ENCODE data around the gene BCL2L14. TPM values are rescaled to one million over a fixed set of nuclear protein-coding genes. Genes with fewer than 3 reads are reported as not detected.

Gene BCL2L14
- total and polyA plus RNA-seq, 2 of the 4 experiments (the other 2 are of a cell fraction), result not detected

GRCh38 chr12:12098691-12099015, 27.9 kb downstream of the BCL2L14 start:
- in situ Hi-C loops (cut with MboI; ENCODE audit: low sequenced_read_pairs) (no loop called here), dilution Hi-C loops (cut with HindIII; ENCODE audit: low sequenced_read_pairs, unreplicated experiment) (no loop called here), intact Hi-C loops (cut with micrococcal nuclease) (no loop called here)
- 0 out of 4 replicates have a peak, but pooled peaks cover 0 to 4% of the 10 kb centered on the region in 2 experiments for H3K79me1 ChIP-seq (ENCODE audit: low read depth in 1 of 2, low read length in 2 of 2)
- H4K20me1 ChIP-seq (ENCODE audit: insufficient read depth, low read length), result no peaks in the 10 kb centered on the region
- H3K14ac ChIP-seq (replicated peaks; ENCODE audit: low read depth, low read length), result peak overlapping the region; percentile 25
- H3K9ac ChIP-seq (ENCODE audit: low read depth, low read length), result no peak overlapping the region
- no peak overlapping the region for H3K4me2 ChIP-seq (ENCODE audit: low read depth, low read length)
- no peak overlapping the region for H2AFZ ChIP-seq (replicated peaks; ENCODE audit: low read length, poor library complexity)
- no peak overlapping the region for H2BK20ac ChIP-seq (ENCODE audit: low read depth, low read length)
- no peak overlapping the region for H2AK9ac ChIP-seq (replicated peaks; ENCODE audit: low read depth, low read length, poor library complexity)
- peak overlapping the region; percentile 19; the same call in 2 of the 3 replicates for H2BK15ac ChIP-seq (ENCODE audit: low read depth, low read length)
- H3K18ac ChIP-seq (ENCODE audit: low read depth, low read length), result no peak overlapping the region
- H4K5ac ChIP-seq (ENCODE audit: low read depth, low read length), result no peak overlapping the region
- no peak overlapping the region for H3K27ac ChIP-seq (ENCODE audit: insufficient read depth, low read length)
- no peaks in the 10 kb centered on the region for H3K36me3 ChIP-seq (ENCODE audit: control insufficient read depth, insufficient read depth, low read length)
- no TSS peak for BruUV-seq (replicated peaks)
- WGBS, 2 experiments (ENCODE audit: extremely low coverage in 2 of 2, insufficient read length in 1 of 2), result 80% methylated on average over 1 of the region's 3 CpGs; no CpG with 5 or more reads in 1 of the 2 experiments
- H3K4me3 ChIP-seq (ENCODE audit: insufficient read depth, low read depth, low read length), result no peak overlapping the region
- no peak for ATAC-seq (ENCODE audit: low read depth)
- peak overlapping the region; percentile 11; the same call in 1 of the 2 replicates for H2BK120ac ChIP-seq (ENCODE audit: low read depth, low read length)
- no peaks in the 10 kb centered on the region for H3K9me3 ChIP-seq (ENCODE audit: control insufficient read depth, insufficient read depth, low read length)
- H3K23ac ChIP-seq (ENCODE audit: low read depth, low read length), result no peak overlapping the region
- peaks cover 8% of the 10 kb centered on the region; the same call in 1 of the 2 replicates for H3K4me1 ChIP-seq (ENCODE audit: control insufficient read depth, insufficient read depth, low read length)
- POLR2A ChIA-PET (ENCODE audit: unreplicated experiment), result no interaction called here
- no peak for DNase-seq
- no peak overlapping the region for H3K56ac ChIP-seq (ENCODE audit: extremely low read depth, insufficient read depth, low read length)
- H4K91ac ChIP-seq (ENCODE audit: insufficient read depth, low read depth, low read length), result no peak overlapping the region
- H3K9me1 ChIP-seq (ENCODE audit: insufficient read depth, low read length), result peaks cover 11% of the 10 kb centered on the region
- CTCF ChIA-PET, result interaction anchor here (0.8 kb wide), 1 partner anchor 23 kb away, joined by 3 read pairs; no protein-coding TSS in a partner anchor
- no peak for TF ChIP-seq NFE2L2 (IDR thresholded peaks at IDR 0.05; ENCODE audit: low read depth, low read length)
- no peak for TF ChIP-seq CHD1 (IDR thresholded peaks at IDR 0.05; ENCODE audit: low read depth, low read length)
- no peak for TF ChIP-seq MXI1 (IDR thresholded peaks at IDR 0.05; ENCODE audit: borderline replicate concordance, low read depth, low read length)
- TF ChIP-seq MAZ (IDR thresholded peaks at IDR 0.05; ENCODE audit: borderline replicate concordance, low read depth, low read length), result no peak
- TF ChIP-seq RFX5 (IDR thresholded peaks at IDR 0.05; ENCODE audit: low read depth, low read length), result no peak
- TF ChIP-seq CTCF (conservative IDR thresholded peaks at IDR 0.05; ENCODE audit: low read depth, low read length), result no peak
- no peak for TF ChIP-seq POLR2A (IDR thresholded peaks at IDR 0.05; ENCODE audit: low read depth, low read length)
- TF ChIP-seq RAD21 (IDR thresholded peaks at IDR 0.05; ENCODE audit: low read length), result no peak
- TF ChIP-seq USF2 (IDR thresholded peaks at IDR 0.05; ENCODE audit: low read depth, low read length), result no peak
- no peak for TF ChIP-seq BHLHE40 (IDR thresholded peaks at IDR 0.05; ENCODE audit: low read depth, low read length)
- no peak for TF ChIP-seq RCOR1 (IDR thresholded peaks at IDR 0.05; ENCODE audit: insufficient replicate concordance, low read length)
- TF ChIP-seq MAFK (IDR thresholded peaks at IDR 0.05; ENCODE audit: low read depth, low read length), result no peak
- no peak for TF ChIP-seq ELK1 (IDR thresholded peaks at IDR 0.05; ENCODE audit: borderline replicate concordance, low read depth, low read length)
- no peak for TF ChIP-seq SMC3 (IDR thresholded peaks at IDR 0.05; ENCODE audit: low read depth, low read length)
- TF ChIP-seq CEBPB (IDR thresholded peaks at IDR 0.05; ENCODE audit: low read depth, low read length), result no peak
- no peak for TF ChIP-seq FOS (IDR thresholded peaks at IDR 0.05; ENCODE audit: low read depth, low read length)
- H2BK5ac ChIP-seq (ENCODE audit: low read depth, low read length, poor library complexity, severe bottlenecking), result no peak overlapping the region
- H2AK5ac ChIP-seq (ENCODE audit: low read depth, low read length), result 0 out of 2 replicates have a peak overlapping the region, but pooled peaks have one; percentile 2
- no peak overlapping the region for H4K8ac ChIP-seq (ENCODE audit: low read depth in 2 of 2, low read length in 2 of 2)
- no peaks in the 10 kb centered on the region for H3K27me3 ChIP-seq (ENCODE audit: control insufficient read depth, insufficient read depth, low read length)
- no peak overlapping the region for H3K4ac ChIP-seq (ENCODE audit: low read depth, low read length)
